GM21737 (cell line): ENCODE data around the gene UNK.
"Not testable (repeated sequence)": the region's sequence is repeated elsewhere in the genome, so short reads cannot be mapped to it uniquely, and the experiment has no call there.

ENCODE experiments used
- ATAC-seq: cut with Tn5 transposase; IDR thresholded peaks from one replicate; pipeline ENCODE4 v1.9.1; 2021; ENCODE audit warnings: mild to moderate bottlenecking, moderate library complexity; ENCODE audit not compliant: unreplicated experiment

UNK gene

DNA sequence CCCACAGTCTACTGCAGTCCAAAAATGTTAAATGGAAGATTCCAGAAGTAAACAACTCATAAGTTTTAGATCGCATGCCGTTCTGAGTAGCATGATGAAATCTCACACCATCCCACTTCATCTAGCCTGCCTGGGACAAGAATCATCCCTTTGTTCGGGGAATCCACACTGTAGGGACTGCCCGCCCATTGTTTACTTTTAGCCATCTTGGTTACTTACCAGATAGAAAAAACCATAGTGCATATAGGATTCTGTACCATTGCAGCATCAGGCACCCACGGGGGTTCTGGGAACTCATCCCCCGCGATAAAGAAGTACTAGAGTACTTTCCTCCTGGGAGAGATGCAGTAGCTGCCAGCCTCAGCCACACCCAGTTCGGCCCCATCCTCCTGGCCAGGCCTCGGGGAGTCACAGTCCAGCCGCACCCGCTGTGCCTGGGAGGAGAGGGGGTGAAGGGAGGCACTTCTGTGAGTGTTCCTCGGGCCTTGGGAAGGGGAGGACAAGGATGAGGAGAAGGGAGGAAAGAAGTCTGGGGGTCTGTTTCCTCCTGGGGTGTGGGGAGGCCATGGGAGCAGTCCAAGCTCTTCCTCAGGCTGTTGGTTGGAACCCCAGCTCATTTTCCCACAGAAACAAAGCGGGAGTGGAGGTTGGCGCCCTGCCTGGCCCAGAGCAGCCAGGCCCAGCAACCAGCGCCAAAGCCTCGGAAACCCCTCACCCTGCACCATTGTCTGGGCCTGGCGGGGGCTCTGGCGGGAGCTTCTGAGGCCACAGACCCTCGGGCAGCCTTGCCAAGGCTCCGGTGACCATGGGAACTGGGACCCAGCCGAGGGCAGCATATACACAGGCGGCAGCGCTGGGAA lies 84.9 kb downstream of the UNK start:
- no peak for ATAC-seq

DNA sequence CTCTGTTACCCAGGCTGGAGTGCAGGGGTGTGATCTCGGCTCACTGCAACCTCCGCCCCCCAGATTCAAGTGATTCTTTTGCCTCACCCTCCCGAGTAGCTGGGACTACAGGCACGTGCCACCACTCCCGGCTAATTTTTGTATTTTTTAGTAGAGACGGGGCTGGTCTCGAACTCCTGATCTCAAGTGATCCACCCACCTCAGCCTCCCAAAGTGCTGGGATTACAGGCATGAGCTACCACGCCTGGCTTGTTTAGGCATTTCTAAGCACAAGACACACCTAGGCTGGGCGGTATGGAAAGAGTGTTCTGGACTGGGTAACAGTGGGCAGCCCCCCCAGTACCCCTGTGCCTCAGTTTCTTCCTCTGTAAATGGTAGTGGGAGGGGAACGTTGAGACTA lies 85.6 kb downstream of the UNK start:
- ATAC-seq, result not testable (repeated sequence)

DNA sequence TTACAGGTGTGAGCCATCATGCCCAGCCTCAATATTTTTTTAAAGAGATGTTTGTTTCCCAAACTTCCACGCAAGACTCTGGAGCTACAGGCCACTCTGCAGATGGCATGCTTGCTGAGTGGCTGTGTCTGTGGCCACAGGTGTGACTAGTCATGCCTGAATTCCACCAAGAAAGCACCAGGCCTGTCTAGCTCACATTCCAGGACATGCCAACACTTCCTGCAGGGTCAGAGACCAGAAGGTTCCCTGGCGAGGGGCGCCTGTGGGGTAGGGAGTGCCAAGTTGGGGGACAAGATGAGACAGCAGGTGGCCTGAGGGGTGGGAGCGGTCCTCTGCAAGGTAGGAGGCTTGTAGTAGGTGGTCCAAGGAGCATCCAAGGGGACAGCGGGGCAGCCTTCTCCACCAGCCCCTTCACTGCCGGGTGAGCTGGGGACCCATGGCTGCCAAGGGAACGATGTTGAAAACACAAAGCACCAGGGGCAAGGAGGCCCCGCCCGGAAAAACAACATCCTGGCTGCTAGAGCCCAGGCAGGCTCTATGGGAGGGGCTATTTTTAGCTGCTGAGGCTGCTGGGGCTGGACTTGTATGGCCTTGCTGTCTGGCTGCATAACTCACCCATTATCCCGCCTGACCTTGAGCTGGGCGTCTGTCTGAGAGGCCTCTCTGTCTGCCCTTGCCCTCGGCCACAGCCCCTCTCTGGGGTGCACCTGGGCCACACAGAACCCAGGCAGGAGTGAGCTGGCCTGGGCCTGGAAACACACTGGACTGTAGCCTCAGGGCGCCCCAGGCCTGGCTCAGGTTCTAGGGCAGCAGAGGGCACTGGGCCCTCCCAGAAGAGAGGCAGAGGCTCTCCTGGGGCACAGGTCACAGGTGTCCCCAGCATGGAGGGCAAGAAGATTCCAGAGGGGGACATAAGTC lies 88.1 kb downstream of the UNK start:
- ATAC-seq, result no peak

DNA sequence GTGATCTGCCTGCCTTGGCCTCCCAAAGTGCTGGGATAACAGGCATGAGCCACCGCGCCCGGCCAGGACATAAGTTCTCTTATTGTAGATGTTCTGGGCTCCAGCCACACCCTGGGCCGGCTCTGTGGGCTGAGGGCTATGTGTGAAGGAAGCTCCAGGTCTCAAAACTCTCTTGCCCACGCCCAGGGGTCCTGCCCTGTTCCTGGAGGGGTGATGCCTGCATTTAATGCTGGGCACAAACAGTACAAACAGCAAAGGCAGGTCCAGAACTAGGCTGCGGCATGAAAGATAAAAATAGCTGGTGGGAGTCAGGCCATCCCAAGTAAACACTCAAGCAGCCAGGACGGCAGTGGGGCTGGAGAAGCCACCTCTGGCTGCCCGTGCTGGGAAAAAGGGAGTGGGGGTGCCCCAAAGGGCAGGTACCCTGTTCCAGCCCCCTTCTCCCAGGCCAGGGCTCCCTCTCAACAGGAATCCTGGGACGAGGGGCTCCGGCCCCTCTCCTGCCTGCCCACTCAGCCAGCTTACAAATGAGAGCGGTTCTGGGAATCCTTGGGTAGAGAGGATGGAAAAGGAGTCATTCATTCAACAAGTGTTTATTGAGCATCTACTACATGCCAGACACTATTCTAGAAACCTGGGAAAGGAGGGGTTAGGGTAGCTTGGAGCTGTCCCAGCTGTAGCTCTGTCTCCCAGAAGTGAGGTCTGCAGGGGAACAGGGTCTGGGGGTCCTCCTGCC lies 89.1 kb downstream of the UNK start:
- no peak for ATAC-seq

DNA sequence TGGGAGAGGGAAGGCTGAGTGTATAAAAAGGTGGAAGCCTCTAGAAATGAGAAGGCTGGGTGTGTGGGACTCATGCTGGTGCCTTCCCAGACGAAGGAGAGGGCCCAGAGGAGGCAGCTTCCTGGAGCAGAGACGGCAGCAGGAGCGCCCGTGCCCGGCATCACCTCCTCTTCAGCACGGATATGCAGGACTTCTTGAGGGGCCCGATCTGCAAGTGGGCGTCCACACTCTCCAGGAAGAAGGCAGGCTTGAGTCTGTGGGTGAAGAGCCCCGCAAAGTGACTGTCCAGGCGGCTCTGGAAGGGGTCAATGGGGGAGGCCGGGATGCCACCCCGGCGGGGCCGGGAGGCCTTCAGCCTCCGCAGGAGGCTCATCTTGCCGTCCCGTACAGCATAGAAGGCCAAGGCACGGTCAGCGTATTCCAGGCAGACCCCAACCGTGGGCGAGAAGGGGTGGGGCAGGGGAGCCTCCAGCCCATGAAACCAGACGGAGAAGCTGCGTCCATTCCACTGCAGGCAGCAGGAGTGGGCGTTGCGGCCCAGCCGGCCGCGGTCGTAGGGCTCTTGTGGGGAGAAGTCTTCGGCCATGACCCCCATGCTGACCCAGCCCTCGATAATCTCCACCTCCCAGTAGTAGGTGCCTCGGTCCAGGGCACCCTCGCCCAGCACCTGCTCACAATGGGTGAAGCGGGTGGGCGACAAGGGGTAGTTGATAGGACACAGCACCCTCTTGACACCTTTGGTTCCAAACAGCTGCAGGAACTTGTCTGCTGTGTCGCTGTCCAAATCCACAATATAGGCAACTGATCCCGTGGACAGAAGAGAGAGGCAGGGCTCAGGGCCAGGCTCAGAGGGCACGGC lies 89.9 kb downstream of the UNK start:
- ATAC-seq, result no peak
